Activated CD4-positive, alpha-beta T cell treated with anti-CD3 and anti-CD28 coated beads, Interleukin-2, amount 50 U/mL, for 1 hour (primary cell): Measurements from ENCODE around the gene ADGRL3.
"Not testable (repeated sequence)": the region's sequence is repeated elsewhere in the genome, so short reads cannot be mapped to it uniquely, and the experiment has no call there.

ENCODE experiments used
- DNase-seq: peaks from one replicate; pipeline ENCODE4 v3.0.0-alpha.2; 2020

ADGRL3 gene

DNA sequence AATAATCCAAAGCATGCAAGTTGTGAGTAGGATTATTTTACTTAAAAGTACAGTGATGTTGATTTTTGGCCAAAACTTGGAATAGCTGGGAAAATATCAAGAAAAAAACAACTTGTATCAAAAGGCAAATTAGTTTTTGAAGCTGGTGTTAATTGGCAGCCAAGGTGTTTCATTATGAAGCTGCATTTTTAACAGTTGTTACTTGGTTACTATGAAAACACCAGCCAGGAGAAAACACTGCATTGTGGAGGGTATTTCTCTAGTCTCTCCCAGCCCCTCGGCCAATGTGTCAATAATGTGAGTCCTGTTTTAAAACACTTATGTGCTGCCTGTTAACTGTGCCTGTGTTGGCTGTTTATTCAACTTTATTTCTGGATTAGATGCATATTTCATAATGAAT is 733.4 kb downstream of the ADGRL3 start:
- DNase-seq, result no peak

DNA sequence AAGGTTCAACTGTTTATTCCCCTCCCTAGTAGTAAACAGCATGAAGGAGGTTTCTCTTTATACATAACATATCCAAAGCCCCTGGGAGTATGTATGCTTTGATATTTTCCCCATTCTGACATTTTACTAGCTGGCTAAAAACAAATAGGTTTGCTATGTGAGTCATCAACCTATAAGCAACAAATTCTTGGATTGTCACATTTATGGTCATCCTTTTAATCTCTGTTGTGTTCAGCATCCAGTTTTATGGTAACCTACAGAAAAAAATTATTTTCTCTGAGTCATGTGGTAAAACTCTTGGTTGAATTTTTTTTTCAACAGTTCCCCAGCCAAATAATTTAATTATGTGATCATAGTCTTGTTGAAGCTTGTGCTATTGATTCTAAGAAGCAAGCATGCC is 734.1 kb downstream of the ADGRL3 start:
- DNase-seq, result no peak

- DNase-seq, result no peak
Observed at GRCh38 chr4:61938250-61938846, 738.2 kb downstream of the ADGRL3 start.

DNA sequence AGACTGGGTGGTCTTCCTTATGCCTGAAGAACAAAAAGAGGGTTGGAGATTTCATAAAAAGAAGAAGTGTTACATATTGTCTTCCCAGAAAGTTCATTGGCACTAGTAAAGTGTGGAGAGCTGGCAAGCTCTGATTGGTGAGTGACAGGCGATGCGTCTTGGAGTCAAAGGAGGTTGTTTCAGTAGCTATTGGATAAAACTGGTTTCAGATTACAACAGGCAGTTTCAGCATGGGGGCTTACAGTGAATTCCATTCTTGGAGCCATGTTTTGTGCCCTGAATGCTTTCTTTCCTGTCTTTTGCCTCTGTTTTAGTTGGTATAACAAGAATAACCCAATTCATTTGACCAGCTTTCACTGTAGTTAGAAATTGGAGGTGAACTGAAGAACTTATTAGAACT is 750.5 kb downstream of the ADGRL3 start:
- DNase-seq, result no peak

DNA sequence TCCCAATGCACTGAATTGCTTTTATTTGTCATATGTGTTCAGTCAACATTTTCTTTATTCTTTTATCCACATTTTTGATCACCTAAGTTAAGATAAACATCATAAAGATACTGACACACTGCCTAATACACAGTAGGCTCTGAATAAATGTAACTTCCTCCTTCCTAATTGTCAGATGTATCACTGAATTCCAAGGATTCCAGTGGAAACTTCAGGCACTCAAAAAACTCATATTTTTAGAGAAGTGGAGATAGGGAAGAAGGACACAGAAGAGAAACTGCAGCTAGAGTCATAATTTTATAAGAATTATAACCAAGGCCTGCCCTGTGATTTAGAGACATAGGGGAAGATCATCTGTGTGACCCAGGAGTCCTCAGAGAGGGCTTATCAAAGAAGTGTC is 753.3 kb downstream of the ADGRL3 start:
- DNase-seq, result no peak

DNA sequence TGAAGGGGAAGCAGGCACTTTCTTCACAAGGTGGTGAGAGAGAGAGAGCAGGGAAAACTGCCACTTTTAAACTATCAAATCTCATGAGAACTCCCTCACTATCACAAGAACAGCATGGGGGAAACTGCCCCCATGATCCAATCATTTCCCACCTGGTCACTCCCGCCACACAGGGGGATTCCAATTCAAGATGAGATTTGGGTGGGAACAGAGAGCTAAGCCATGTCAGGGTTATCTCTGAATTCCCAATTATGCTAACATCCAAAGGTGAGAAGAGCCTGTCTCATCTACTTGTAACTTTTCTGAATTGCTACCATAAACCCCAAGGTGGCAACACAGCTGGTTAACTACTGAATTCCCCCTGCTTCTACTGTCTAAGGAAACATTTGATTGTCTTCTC is 758.5 kb downstream of the ADGRL3 start:
- no peak for DNase-seq

- DNase-seq, result no peak
Observed at GRCh38 chr4:61959087-61959486, 759.0 kb downstream of the ADGRL3 start.

DNA sequence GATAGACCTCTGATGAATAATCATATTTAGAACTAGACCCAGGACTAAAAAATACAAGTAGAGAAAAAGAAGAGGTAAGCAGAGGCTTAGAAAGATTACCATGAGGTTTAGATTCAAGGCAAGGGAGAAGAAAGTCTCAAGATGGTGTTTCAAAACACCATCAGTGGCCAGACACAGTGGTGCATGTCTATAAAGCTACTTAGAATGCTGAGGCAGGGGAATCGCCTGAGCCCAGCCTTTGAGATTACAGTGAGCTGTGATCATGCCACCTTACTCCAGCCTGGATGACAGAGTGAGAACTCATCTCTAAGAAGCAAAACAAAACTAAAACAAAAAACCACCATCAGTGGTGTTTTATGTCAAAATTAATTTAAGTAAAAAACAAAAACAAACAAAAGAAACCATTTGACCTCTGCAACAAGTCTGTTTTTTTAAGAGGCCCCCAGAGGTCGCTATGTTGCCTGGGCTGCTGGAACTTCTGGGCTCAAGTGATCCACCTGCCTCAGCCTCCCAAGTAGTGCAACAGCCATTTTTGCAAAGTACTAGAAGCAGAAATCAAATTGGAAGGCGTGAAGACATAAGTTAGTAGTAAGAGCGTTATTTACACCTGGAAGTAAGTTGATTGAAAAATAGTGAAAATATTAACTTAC is 784.3 kb downstream of the ADGRL3 start:
- DNase-seq, result no peak

- no peak for DNase-seq
Observed at GRCh38 chr4:61985426-61985825, 785.3 kb downstream of the ADGRL3 start.

- not testable (repeated sequence) for DNase-seq
Observed at GRCh38 chr4:61986929-61987328, 786.8 kb downstream of the ADGRL3 start.

DNA sequence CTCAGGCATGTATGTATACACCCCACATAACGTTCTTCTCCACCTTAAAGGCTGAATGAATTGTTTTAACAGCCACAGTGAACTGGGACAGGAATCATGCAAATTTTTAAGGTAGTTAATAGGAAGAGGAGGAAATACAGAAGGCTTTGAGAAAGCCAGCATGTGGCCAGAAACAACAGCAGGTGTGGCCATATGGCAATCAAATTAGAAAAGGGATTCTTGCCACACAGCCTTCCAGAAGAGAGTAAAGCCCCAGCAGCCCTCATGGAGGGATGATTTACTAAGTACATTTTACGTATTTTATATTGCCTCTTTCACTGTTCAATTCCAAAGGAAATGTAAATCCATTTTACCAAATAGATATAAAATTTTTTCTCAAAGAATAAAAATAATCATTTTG is 792.2 kb downstream of the ADGRL3 start:
- no peak for DNase-seq

GRCh38 chr4:61994036-61994435 is 793.9 kb downstream of the ADGRL3 start:
- no peak for DNase-seq

DNA sequence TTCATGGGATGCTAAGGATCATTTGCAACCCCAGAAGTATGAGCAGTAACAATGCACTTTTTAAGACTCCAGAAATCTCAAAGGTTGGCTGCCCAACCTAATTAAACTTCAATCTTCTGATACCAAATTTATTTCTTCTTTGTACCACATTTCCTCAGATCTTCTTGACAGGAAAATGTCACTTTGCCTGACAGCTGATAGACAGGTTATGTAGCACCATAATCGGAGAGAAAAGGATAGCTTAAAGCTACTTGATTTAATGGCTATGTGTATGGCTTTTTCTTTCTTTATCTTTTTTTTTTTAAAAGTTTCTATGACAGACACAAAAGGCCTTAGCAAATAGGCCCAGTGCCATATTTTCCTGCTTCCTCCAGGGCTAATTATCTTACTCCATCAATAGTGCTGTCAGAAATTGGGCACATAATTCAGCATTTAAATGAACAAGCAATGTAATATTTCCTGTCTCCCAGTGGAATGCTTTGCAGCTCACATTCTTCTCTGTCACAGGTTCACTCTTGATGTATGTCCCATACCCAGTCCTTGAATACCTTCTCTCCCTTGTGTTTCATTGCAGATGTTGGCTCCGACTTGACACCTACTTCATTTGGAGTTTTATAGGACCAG is 795.7 kb downstream of the ADGRL3 start:
- DNase-seq, result no peak

DNA sequence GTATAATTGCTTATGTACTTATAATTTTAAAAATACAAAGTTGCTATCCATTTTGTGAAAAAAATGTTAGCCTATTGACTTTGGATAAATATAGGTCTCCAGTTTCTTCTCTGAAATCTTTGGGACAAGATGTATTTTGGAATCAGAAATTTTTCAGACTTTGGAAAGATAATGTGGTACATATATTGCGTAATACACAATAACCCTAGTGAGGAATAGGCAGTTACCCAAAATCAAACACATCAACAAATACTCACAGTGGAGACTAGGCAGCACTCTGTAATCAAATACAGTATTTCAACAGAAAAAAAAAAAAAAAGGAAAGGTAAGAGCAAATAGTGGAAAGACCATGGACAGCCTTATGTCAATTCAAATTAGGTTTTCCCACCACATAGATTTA is 796.8 kb downstream of the ADGRL3 start:
- no peak for DNase-seq

GRCh38 chr4:61997831-61998230 is 797.7 kb downstream of the ADGRL3 start:
- no peak for DNase-seq

DNA sequence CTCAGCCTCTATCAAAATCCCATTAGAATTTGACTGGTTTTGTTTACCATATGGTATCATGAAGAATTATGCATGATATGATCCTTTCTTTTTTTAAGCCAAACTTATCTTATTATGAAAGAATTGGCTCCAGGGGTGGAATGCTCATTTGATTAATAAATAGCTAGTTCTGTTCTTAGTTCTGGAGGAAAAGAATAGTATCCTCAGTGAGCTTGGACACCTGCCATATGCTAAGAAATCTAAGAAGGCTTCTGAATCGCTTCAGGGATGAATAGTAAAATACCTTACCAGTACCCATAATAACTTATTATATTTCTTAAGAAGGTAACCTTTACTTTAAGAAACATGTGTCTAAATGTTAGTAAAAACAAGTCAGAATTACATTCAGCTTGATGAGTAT is 803.6 kb downstream of the ADGRL3 start:
- DNase-seq, result no peak

- no peak for DNase-seq
Observed at GRCh38 chr4:62004881-62005280, 804.8 kb downstream of the ADGRL3 start.

- DNase-seq, result no peak
Observed at GRCh38 chr4:62006108-62006507, 806.0 kb downstream of the ADGRL3 start.

DNA sequence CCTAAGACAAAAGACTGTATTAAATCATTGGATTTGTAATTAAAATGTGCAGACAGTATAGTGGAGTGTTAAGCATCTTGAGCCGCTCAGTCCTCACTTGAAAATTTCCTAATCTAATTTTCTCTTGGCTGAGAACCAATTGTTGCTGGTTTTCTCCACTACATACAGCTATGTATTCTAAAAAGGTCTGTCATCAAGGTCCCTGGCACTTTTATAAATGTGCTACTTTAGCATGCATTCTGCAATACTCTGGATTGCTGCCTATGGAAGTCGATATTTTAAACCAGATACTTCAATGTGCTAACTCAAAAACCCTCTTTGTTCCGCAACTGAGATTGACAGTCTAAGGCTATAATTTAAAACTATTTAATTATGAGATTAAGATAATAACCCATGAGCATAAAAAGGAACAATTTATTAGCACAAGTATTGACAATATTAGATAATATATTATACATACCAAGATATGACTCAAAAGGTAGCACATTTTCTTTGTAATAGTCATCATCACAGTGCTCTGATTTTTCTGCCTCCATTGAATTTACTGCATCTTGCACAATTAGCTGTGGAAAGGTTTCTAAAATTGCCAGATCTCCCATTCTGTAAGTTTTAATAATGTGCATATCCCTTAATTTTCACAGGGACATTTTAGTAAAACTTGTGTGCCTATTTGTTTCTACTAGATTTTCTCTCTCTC is 815.1 kb downstream of the ADGRL3 start:
- DNase-seq, result no peak

- DNase-seq, result no peak
Observed at GRCh38 chr4:62018537-62018936, 818.4 kb downstream of the ADGRL3 start.

- no peak for DNase-seq
Observed at GRCh38 chr4:62023633-62024032, 823.5 kb downstream of the ADGRL3 start.

DNA sequence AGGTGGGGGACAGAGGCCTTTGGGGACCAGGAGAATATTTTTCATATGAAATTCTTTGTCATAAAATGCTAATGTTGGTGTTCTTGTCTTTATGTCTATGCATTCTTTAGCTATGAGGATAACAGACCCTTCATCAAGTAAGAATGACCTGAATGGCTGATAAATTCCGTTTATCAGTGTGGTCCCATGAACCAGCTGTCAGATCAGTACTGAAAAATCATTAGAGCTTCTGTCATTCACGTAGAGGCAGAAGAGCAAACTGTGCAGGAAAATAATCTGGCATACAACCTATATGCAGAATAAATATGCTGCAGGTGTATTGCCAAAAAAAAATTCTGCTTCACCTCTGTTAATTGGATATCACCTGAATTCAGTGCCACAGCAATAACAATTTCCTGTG is 828.6 kb downstream of the ADGRL3 start:
- no peak for DNase-seq

- DNase-seq, result no peak
Observed at GRCh38 chr4:62030958-62031357, 830.8 kb downstream of the ADGRL3 start.

DNA sequence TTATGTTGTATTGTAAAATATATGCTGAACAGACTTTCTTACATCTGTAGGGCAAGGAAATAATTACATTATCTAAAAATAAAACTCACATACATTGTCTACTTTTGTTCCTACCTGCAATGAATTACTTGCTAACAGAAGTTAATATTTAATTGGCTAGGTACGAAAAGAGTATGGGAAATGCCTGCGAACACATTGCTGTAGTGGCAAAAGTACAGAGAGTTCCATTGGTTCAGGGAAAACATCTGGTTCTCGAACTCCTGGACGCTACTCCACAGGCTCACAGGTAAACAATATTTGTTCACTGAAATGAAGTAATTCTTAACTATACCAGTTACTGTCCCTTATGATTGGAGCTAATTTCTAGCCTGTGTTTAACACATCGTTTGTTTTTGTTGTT is 837.4 kb downstream of the ADGRL3 start:
- no peak for DNase-seq
